ENCODE results near the gene RYR2. TPM values are rescaled to one million over a fixed set of nuclear protein-coding genes. Genes with fewer than 3 reads are reported as not detected.

Gene RYR2
- total RNA-seq, 1 donor from 2014 or later, result 0.10 TPM

DNA sequence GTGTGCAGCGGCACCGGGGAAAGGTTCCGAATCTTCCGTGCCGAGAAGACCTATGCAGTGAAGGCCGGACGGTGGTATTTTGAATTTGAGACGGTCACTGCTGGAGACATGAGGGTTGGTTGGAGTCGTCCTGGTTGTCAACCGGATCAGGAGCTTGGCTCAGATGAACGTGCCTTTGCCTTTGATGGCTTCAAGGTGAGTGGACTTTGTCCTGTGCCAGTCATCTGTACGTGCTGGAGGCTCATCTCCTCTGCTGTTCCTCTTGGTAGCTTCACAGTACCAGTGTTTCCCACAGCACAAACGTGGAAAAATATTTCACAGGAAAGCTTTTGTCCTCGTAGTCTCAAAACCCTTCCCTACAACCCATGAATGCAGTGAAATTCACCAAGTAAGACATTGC is 524.6 kb downstream of the RYR2 start:
- DNase-seq (ENCODE audit: low read depth), result no peak

GRCh38 chr1:237568955-237569354 is 527.0 kb downstream of the RYR2 start:
- no peak for DNase-seq (ENCODE audit: low read depth)

DNA sequence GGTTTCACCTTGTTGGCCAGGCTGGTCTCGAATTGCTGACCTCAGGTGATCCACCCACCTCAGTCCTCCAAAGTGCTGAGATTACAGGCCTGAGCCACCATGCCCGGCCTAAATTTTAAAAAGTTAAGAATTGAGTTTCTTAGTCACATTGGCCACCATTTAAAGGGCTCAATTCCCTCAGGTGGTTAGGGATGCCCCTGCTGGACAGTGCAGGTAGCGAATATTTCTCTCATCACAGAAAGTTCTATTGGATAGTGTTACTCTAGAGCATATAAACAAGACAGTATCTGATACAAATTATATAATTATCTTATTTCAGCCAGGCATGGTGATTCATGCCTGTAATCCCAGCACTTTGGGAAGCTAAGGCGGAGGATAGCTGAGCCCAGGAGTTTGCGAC is 528.5 kb downstream of the RYR2 start:
- no peak for DNase-seq (ENCODE audit: low read depth)

GRCh38 chr1:237574536-237574935 is 532.6 kb downstream of the RYR2 start:
- no peak for DNase-seq (ENCODE audit: low read depth)

- no peak for DNase-seq (ENCODE audit: low read depth)
Observed at GRCh38 chr1:237578540-237578939, 536.6 kb downstream of the RYR2 start.

- DNase-seq (ENCODE audit: low read depth), result no peak
Observed at GRCh38 chr1:237580726-237581125, 538.7 kb downstream of the RYR2 start.

GRCh38 chr1:237583270-237583669 is 541.3 kb downstream of the RYR2 start:
- DNase-seq (ENCODE audit: low read depth), result no peak

DNA sequence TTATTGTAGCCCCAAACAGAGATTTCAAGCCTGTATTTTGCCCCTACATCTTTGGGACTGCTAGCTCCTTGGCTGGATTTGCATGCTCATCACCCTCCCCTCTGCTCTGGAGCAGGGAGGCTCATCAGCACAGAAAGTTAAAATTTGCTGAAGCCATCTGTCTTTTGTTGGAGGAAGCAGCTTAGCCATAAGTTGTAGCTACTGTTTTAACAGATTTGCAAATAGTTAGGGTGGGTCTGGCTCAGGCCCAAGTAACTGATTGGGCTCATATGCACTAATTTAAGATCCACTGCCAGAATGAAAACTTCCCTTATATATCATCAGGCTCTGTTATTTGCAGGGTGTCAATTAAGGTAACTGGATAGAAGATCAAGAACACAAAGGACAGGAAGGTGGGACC is 541.8 kb downstream of the RYR2 start:
- no peak for DNase-seq (ENCODE audit: low read depth)

DNA sequence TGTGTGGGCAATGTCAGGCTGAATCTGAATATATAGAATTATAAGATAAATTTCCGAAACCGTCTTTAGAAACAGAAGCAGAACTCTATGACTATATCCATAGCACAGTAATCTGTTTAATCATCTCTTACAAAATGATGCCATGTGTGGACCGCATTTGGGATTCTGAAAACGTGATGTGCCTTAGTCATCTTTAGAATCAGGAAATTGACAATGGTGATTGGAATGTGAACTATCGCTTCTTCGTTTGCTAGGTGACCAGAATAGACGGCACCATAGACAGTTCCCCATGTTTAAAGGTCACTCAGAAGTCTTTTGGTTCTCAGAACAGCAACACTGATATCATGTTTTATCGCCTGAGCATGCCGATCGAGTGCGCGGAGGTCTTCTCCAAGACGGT is 548.4 kb downstream of the RYR2 start:
- DNase-seq (ENCODE audit: low read depth), result no peak

GRCh38 chr1:237591353-237591752 is 549.4 kb downstream of the RYR2 start:
- DNase-seq (ENCODE audit: low read depth), result no peak

DNA sequence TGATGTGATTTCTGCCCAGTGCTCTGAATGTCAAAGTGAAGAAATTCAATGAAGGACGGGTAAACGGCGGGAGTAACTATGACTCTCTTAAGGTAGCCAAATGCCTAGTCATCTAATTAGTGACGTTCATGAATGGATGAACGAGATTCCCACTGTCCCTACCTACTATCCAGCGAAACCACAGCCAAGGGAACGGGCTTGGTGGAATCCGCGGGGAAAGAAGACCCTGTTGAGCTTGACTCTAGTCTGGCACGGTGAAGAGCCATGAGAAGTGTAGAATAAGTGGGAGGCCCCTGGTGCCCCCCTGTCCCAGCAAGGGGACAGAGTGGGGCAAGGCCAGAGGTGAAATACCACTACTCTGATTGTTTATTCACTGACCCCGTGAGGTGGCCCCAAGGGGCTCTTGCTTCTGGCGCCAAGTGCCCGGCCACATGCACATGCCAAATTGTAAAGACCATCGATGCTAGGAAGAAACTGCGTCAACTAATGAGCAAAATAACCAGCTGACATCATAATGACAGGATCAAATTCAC is 561.1 kb downstream of the RYR2 start:
- peak; percentile 23 for DNase-seq (ENCODE audit: low read depth)

- DNase-seq (ENCODE audit: low read depth), result no peak
Observed at GRCh38 chr1:237608433-237608832, 566.4 kb downstream of the RYR2 start.

- no peak for DNase-seq (ENCODE audit: low read depth)
Observed at GRCh38 chr1:237610157-237610556, 568.2 kb downstream of the RYR2 start.

DNA sequence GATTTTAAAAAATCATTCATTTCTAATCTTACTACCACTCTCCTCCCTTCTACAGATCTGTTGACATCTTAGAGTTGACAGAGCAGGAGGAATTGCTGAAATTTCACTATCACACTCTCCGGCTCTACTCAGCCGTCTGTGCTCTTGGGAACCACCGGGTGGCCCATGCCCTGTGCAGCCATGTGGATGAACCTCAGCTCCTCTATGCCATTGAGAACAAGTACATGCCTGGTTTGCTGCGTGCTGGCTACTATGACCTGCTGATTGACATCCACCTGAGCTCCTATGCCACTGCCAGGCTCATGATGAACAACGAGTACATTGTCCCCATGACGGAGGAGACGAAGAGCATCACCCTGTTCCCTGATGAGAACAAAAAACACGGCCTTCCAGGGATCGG is 572.0 kb downstream of the RYR2 start:
- no peak for DNase-seq (ENCODE audit: low read depth)

DNA sequence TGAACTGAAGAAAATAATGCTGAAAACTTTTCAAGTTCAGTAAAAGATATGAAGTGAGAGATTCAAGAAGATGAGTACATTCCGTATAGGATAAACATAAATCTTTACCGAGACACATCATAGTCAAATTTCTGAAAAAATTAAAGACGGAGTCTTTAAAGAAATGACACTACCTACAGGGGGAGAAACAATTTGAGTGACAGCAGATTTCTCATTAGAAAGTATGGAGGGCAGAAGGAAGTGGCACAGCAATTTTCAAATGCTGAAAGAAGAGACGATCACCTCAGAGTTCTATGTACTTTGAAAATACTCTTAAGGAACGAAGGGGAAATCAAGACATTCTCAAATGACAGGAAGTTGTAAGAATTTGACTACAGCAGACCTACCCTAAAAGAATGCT is 577.6 kb downstream of the RYR2 start:
- DNase-seq (ENCODE audit: low read depth), result no peak

DNA sequence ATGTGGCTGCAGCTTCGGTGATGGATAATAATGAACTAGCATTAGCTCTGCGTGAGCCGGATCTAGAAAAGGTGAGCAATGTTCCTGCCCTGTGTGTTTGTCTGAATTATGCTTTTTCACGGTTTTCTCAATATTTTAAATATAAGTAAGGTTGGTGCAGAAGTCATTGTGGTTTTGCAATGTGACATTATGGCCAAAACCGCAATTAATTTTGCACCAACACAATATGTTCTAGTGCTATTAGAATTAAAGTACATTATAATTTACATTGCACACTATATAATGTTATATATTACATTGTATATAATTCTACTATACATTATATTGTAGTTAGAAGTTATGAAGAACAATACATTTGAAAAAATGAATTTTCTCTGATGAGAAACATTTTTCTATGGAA is 592.9 kb downstream of the RYR2 start:
- DNase-seq (ENCODE audit: low read depth), result no peak

GRCh38 chr1:237638555-237638954 is 596.6 kb downstream of the RYR2 start:
- no peak for DNase-seq (ENCODE audit: low read depth)

GRCh38 chr1:237640011-237640671 is 598.2 kb downstream of the RYR2 start:
- DNase-seq (ENCODE audit: low read depth), result no peak

DNA sequence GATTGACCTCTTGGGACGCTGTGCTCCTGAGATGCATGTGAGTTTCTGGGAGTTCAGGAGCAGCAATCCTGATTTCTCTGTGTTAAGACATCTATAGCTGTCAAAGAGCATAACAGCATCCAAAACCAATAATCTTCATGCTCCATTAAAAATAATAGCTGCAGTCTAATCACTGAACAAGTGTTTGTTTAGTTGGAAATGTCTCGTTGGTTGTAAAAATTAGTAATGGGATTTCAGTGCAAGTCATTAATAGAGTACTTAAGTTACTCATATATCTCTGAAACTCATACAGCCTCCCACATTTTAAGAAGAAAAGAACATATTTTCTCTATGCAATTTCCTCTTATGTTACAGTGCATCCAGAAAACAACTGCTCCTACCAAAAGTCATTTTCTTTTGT is 599.0 kb downstream of the RYR2 start:
- no peak for DNase-seq (ENCODE audit: low read depth)

DNA sequence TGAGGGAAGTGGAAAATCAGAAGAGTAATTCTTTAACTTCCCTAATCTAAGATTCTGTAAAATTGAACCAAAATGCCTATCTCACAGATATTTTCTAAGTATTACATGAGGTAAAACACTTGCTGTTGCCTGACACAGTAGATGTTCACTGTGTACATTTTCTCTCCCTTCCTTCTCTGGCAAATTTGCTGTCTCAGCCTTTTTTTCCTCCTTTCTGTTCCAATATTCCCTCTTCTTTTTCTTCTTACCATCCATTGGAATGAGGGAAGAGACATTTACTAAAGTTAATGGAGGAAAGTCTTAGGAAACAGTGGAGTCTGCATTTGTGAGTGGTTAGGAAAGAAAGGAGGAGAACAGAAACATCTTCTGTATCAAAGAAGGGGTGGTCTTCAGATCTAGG is 608.8 kb downstream of the RYR2 start:
- DNase-seq (ENCODE audit: low read depth), result no peak

- no peak for DNase-seq (ENCODE audit: low read depth)
Observed at GRCh38 chr1:237655778-237656177, 613.8 kb downstream of the RYR2 start.

GRCh38 chr1:237664348-237664747 is 622.4 kb downstream of the RYR2 start:
- DNase-seq (ENCODE audit: low read depth), result no peak

GRCh38 chr1:237670302-237670701 is 628.3 kb downstream of the RYR2 start:
- DNase-seq (ENCODE audit: low read depth), result peak; percentile 76

DNA sequence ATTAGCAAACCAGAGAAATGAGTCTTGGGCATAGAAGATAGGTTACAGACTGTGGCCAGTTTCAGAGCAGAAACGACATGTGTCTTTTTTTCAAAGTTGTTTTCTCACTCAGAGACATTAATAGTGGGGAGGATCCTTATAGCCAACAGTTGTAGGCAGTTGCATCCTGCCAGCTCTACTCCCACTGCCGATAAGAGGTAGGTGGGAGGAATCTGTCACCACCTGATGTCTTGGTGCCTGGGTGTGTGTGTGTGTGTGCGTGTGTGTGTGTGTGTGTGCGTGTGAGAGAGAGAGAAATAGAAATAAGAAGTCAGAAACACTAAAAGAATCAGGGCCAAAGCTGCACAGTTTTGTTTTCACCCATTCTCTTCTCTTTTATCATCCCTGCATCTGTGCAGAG is 629.3 kb downstream of the RYR2 start:
- no peak for DNase-seq (ENCODE audit: low read depth)
